Upper lobe of right lung (tissue), 1 donor: ENCODE measurements around the gene RGMB. TPM values are rescaled to one million over a fixed set of nuclear protein-coding genes. Genes with fewer than 3 reads are reported as not detected.
"Not testable (repeated sequence)": the region's sequence is repeated elsewhere in the genome, so short reads cannot be mapped to it uniquely, and the experiment has no call there.

Experiments
- ATAC-seq: fragments of 200-7000 bp; cut with Tn5 transposase; one replicate; pipeline ENCODE4 v1.9.1; 2020; ENCODE audit warnings: mild to moderate bottlenecking, moderate library complexity
- DNase-seq: peaks from one replicate; pipeline ENCODE4 v3.0.0-alpha.2; 2020
- H3K27ac ChIP-seq: fragments of 200-600 bp; one replicate; pipeline ENCODE4 v1.8.0; 2022
- H3K27me3 ChIP-seq: fragments of 200-600 bp; one replicate; pipeline ENCODE4 v1.8.0; 2022; ENCODE audit warnings: mild to moderate bottlenecking
- H3K36me3 ChIP-seq: fragments of 200-600 bp; one replicate; pipeline ENCODE4 v1.8.0; 2022
- H3K4me1 ChIP-seq: fragments of 200-600 bp; one replicate; pipeline ENCODE4 v1.8.0; 2022
- H3K4me3 ChIP-seq: fragments of 200-600 bp; one replicate; pipeline ENCODE4 v1.8.0; 2022; ENCODE audit warnings: mild to moderate bottlenecking
- H3K9me3 ChIP-seq: fragments of 200-600 bp; one replicate; pipeline ENCODE4 v1.8.0; 2022
- CTCF ChIP-seq: fragments of 200-600 bp; IDR thresholded peaks from one replicate; pipeline ENCODE4 v1.8.0; 2022; ENCODE audit warnings: antibody characterized with exemption
- intact Hi-C: fragments of 100-400 bp; cut with DNase I; formaldehyde crosslinking; loops from one replicate; pipeline ENCODE4 v1.11.0; 2022
- total RNA-seq: library from RNA; stranded (reverse); fragmentation: NEBNext Ultra II Directional; extraction: Animal tissue kit (Norgen Biotek cat#: 25700); gene quantifications from one replicate; pipeline ENCODE4 v1.2.1, GENCODE V29; 2021
- donor health status: DM: no; HTN: yes; CAD: no; lungs with severe emphysema.

Gene RGMB
- total RNA-seq, 1 donor from 2014 or later: 16.8 TPM

GRCh38 chr5:98750693-98751092 is 22.8 kb upstream of the RGMB start:
- Histone ChIP-seq H3K27me3 (no peaks in the 10 kb centered on the region), H3K4me3 (no peak overlapping the region), H3K4me1 (no peaks in the 10 kb centered on the region), H3K9me3 (no peaks in the 10 kb centered on the region), H3K36me3 (no peaks in the 10 kb centered on the region), H3K27ac (no peak overlapping the region)
- no peak for DNase-seq
- no peak for ATAC-seq
- TF ChIP-seq CTCF: peak; percentile 29
- intact Hi-C loops: no loop called here

GRCh38 chr5:98752331-98752730 is 21.1 kb upstream of the RGMB start:
- H3K27ac ChIP-seq, H3K36me3 ChIP-seq, intact Hi-C loops, DNase-seq, H3K4me1 ChIP-seq, ATAC-seq, H3K27me3 ChIP-seq, H3K4me3 ChIP-seq, H3K9me3 ChIP-seq: not testable (repeated sequence)

GRCh38 chr5:98752801-98753200 is 20.7 kb upstream of the RGMB start:
- ATAC-seq: not testable (repeated sequence)

GRCh38 chr5:98753507-98753906 is 20.0 kb upstream of the RGMB start:
- Histone ChIP-seq H3K4me3 (no peak overlapping the region), H3K36me3 (no peaks in the 10 kb centered on the region), H3K27me3 (no peaks in the 10 kb centered on the region), H3K27ac (no peak overlapping the region), H3K9me3 (no peaks in the 10 kb centered on the region), H3K4me1 (no peaks in the 10 kb centered on the region)
- no peak for DNase-seq
- TF ChIP-seq CTCF: no peak
- intact Hi-C loops: no loop called here
- no peak for ATAC-seq

More at GRCh38 chr5:98752801-98753200, 20.7 kb upstream of the RGMB start:
- intact Hi-C loops, H3K36me3 ChIP-seq, H3K4me1 ChIP-seq, H3K9me3 ChIP-seq, H3K4me3 ChIP-seq, DNase-seq, H3K27ac ChIP-seq, H3K27me3 ChIP-seq: not testable (repeated sequence)

GRCh38 chr5:98755406-98755805 is 18.1 kb upstream of the RGMB start:
- H3K36me3 ChIP-seq: no peaks in the 10 kb centered on the region
- H3K27ac ChIP-seq: no peak overlapping the region
- no peaks in the 10 kb centered on the region for H3K9me3 ChIP-seq
- H3K27me3 ChIP-seq: no peaks in the 10 kb centered on the region
- intact Hi-C loops: no loop called here
- DNase-seq (no peak), ATAC-seq (no peak)
- no peak for TF ChIP-seq CTCF
- H3K4me1 ChIP-seq: no peaks in the 10 kb centered on the region
- no peak overlapping the region for H3K4me3 ChIP-seq

GRCh38 chr5:98757978-98758377 is 15.5 kb upstream of the RGMB start:
- Histone ChIP-seq H3K27ac (no peak overlapping the region), H3K36me3 (no peaks in the 10 kb centered on the region), H3K4me3 (no peak overlapping the region), H3K27me3 (no peaks in the 10 kb centered on the region), H3K4me1 (no peaks in the 10 kb centered on the region), H3K9me3 (no peaks in the 10 kb centered on the region)
- no peak for TF ChIP-seq CTCF
- DNase-seq (no peak), ATAC-seq (no peak)
- intact Hi-C loops: no loop called here

- peaks cover 2% of the 10 kb centered on the region for H3K27me3 ChIP-seq
- H3K36me3 ChIP-seq: no peaks in the 10 kb centered on the region
- DNase-seq: no peak
- no peaks in the 10 kb centered on the region for H3K4me1 ChIP-seq
- no peak for TF ChIP-seq CTCF
- no peak overlapping the region for H3K27ac ChIP-seq
- intact Hi-C loops: no loop called here
- H3K9me3 ChIP-seq: no peaks in the 10 kb centered on the region
- H3K4me3 ChIP-seq: no peak overlapping the region
- ATAC-seq: no peak
Observed at GRCh38 chr5:98763001-98763630, 10.3 kb upstream of the RGMB start.
